HepG2 (cell line): ENCODE data around the gene F7. TPM values are rescaled to one million over a fixed set of nuclear protein-coding genes. Genes with fewer than 3 reads are reported as not detected.

ENCODE experiments used
- BATF2 ChIP-seq: sonication (generic); formaldehyde crosslinking; IDR thresholded peaks from 2 replicates; pipeline ENCODE4 v1.8.0; 2022; ENCODE audit warnings: mild to moderate bottlenecking, missing genetic modification reagents, moderate library complexity
- ERF ChIP-seq: IDR thresholded peaks from 2 replicates; pipeline ENCODE4 v1.6.1; 2018; ENCODE audit warnings: missing biosample characterization, missing genetic modification reagents
- GFI1 ChIP-seq: sonication (generic); formaldehyde crosslinking; IDR thresholded peaks from 2 replicates; pipeline ENCODE4 v1.5.0; 2020; ENCODE audit warnings: missing genetic modification reagents, mild to moderate bottlenecking, borderline replicate concordance
- HCFC1 ChIP-seq: fragments of 150-350 bp; IDR thresholded peaks from 2 replicates; pipeline ENCODE4 v1.6.1; 2014; ENCODE audit warnings: low read depth, low read length
- MED8 ChIP-seq: sonication (generic); formaldehyde crosslinking; IDR thresholded peaks from 2 replicates; pipeline ENCODE4 v1.8.1; 2023; ENCODE audit warnings: mild to moderate bottlenecking, missing genetic modification reagents; ENCODE audit not compliant: insufficient replicate concordance
- MEIS2 ChIP-seq: sonication (generic); formaldehyde crosslinking; IDR thresholded peaks from 2 replicates; pipeline ENCODE4 v1.9.0; 2021; ENCODE audit warnings: mild to moderate bottlenecking, missing genetic modification reagents
- PLRG1 ChIP-seq: fragments of 450-650 bp; conservative IDR thresholded peaks from 2 replicates; pipeline ENCODE4 v1.6.1; 2016
- SSRP1 ChIP-seq: IDR thresholded peaks from 2 replicates; pipeline ENCODE4 v1.6.1; 2016; ENCODE audit warnings: control low read depth
- TFDP1 ChIP-seq: IDR thresholded peaks from 2 replicates; pipeline ENCODE4 v1.6.1; 2016; ENCODE audit warnings: missing compliant biosample characterization, missing genetic modification reagents, borderline replicate concordance
- ZBTB21 ChIP-seq: sonication (generic); formaldehyde crosslinking; IDR thresholded peaks from 2 replicates; pipeline ENCODE4 v1.4.0; 2020; ENCODE audit warnings: missing genetic modification reagents
- ZBTB38 ChIP-seq: sonication (generic); formaldehyde crosslinking; IDR thresholded peaks from 2 replicates; pipeline ENCODE4 v1.5.1; 2020; ENCODE audit warnings: mild to moderate bottlenecking, missing genetic modification reagents
- ZNF224 ChIP-seq: sonication (generic); formaldehyde crosslinking; IDR thresholded peaks from 2 replicates; pipeline ENCODE4 v1.5.0; 2020; ENCODE audit warnings: mild to moderate bottlenecking, missing genetic modification reagents
- ZNF329 ChIP-seq: sonication (generic); formaldehyde crosslinking; IDR thresholded peaks from 2 replicates; pipeline ENCODE4 v1.9.0; 2021; ENCODE audit warnings: low read depth, mild to moderate bottlenecking, missing genetic modification reagents
- ZNF343 ChIP-seq: sonication (generic); formaldehyde crosslinking; IDR thresholded peaks from 2 replicates; pipeline ENCODE4 v1.4.0; 2020; ENCODE audit warnings: mild to moderate bottlenecking, missing genetic modification reagents
- ZNF430 ChIP-seq: sonication (generic); formaldehyde crosslinking; IDR thresholded peaks from 2 replicates; pipeline ENCODE4 v1.9.0; 2021; ENCODE audit warnings: mild to moderate bottlenecking, missing genetic modification reagents
- ZNF550 ChIP-seq: sonication (generic); formaldehyde crosslinking; IDR thresholded peaks from 2 replicates; pipeline ENCODE4 v1.4.0; 2020; ENCODE audit warnings: mild to moderate bottlenecking, missing genetic modification reagents, borderline replicate concordance
- polyA plus RNA-seq, 8 experiments: library from polyadenylated mRNA; depleted of rRNA in 3 of 8; stranded (reverse) in 7 of 8; unstranded in 1 of 8; fragments of >200 nt; fragmentation: Illumina TruSeq in 4 of 8; extraction: Trizol in 4 of 8; gene quantifications; 2 replicates each; pipeline versions ENCODE4 v1.2.1 to v1.2.3, GENCODE V29; 2011 to 2016; ENCODE audit warnings: low read depth in 4 of 8, missing spikeins in 1 of 8, mixed read lengths in 1 of 8; ENCODE audit not compliant: insufficient read depth in 1 of 8
- total RNA-seq, 5 experiments: library from RNA; depleted of rRNA; stranded (reverse); fragments of >200 nt; fragmentation: Illumina TruSeq; extraction: Trizol; gene quantifications; 2 replicates each; pipeline ENCODE4 v1.2.3, GENCODE V29; 2016; ENCODE audit warnings: low read depth in 1 of 5
- TF ChIP-seq, protein P1 (sequence below): sonication (generic); formaldehyde crosslinking; conservative IDR thresholded peaks from 2 replicates; pipeline ENCODE4 v1.4.0; 2020; ENCODE audit warnings: missing genetic modification reagents
- TF ChIP-seq, protein P2 (sequence below): IDR thresholded peaks from 2 replicates; pipeline ENCODE4 v1.6.1; 2018; ENCODE audit warnings: missing genetic modification reagents
- TF ChIP-seq, protein P3 (sequence below): sonication (generic); formaldehyde crosslinking; IDR thresholded peaks from 2 replicates; pipeline ENCODE4; 2020; ENCODE audit warnings: missing genetic modification reagents, mild to moderate bottlenecking, borderline replicate concordance

Gene F7
- total and polyA plus RNA-seq, 2 of the 13 experiments (the other 11 are each of a cell fraction or from before 2014, with no cell fraction given), result 12.6 to 26.5 TPM

DNA sequence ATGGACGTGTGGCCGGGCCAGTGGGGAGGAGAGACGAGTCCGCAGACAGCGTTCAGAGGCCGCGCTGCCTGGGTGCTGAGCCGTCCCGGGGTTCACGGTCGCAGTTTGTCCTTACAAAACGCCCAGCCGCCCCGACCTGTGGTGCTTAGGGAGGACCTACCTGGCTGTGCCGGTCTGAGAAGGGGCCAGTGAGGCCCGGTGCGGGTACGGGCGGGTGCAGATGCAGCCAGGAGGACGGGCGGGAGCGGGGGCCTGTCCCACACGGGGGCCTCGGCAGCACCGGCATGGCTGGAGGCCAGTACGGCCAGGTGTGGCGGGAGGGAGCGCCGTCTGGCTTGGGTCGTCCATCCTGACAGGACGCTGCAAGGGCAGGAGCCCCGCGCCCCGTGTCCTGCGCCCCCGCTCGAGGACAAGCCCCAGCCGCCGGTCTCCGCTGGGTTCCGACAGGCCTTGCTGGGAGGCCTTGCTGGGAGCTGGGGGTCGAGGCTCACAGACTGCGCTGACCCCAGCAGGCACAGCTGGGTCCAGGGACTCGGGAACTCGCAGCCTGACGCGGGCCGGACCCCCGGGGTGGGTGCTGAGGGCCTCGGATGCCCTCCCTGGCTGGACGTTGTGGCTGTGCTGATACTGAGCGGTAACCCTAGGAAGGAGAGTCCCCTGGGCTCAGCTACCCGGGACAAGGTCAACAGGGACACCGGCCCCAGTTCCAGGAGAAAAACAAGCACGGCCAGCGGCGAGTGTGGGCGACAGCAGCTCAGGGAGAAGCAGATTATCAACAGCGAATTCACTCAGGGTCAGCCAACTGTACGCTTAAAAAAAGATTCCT lies 47.6 kb downstream of the F7 start (continued):
- no peak; the same call in 1 of the 2 replicates for TF ChIP-seq TFDP1 (CRISPR knock-in tag)
- TF ChIP-seq PLRG1, result no peak
- TF ChIP-seq, protein P1, sequence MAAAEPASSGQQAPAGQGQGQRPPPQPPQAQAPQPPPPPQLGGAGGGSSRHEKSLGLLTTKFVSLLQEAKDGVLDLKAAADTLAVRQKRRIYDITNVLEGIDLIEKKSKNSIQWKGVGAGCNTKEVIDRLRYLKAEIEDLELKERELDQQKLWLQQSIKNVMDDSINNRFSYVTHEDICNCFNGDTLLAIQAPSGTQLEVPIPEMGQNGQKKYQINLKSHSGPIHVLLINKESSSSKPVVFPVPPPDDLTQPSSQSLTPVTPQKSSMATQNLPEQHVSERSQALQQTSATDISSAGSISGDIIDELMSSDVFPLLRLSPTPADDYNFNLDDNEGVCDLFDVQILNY (CRISPR knock-in tag), result no peak
- peak; percentile 23; the same call in 1 of the 2 replicates for TF ChIP-seq MEIS2
- TF ChIP-seq ZBTB21 (CRISPR knock-in tag), result no peak
- TF ChIP-seq, protein P2, sequence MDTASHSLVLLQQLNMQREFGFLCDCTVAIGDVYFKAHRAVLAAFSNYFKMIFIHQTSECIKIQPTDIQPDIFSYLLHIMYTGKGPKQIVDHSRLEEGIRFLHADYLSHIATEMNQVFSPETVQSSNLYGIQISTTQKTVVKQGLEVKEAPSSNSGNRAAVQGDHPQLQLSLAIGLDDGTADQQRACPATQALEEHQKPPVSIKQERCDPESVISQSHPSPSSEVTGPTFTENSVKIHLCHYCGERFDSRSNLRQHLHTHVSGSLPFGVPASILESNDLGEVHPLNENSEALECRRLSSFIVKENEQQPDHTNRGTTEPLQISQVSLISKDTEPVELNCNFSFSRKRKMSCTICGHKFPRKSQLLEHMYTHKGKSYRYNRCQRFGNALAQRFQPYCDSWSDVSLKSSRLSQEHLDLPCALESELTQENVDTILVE (CRISPR knock-in tag), result no peak
- peak; percentile 83; the same call in 1 of the 2 replicates for TF ChIP-seq ZNF550 (CRISPR knock-in tag)
- no peak for TF ChIP-seq ERF (CRISPR knock-in tag)
- peak; percentile 83 for TF ChIP-seq ZNF329 (CRISPR knock-in tag)
- peak; percentile 50; the same call in 1 of the 2 replicates for TF ChIP-seq BATF2 (CRISPR knock-in tag)
- TF ChIP-seq HCFC1, result no peak
- peak; percentile 46 for TF ChIP-seq MED8 (CRISPR knock-in tag)
- no peak for TF ChIP-seq SSRP1 (CRISPR knock-in tag)
- TF ChIP-seq ZNF430, result peak; percentile 74
- peak; percentile 100 for TF ChIP-seq ZBTB38 (CRISPR knock-in tag)
- TF ChIP-seq ZNF224 (CRISPR knock-in tag), result no peak
- TF ChIP-seq, protein P3, sequence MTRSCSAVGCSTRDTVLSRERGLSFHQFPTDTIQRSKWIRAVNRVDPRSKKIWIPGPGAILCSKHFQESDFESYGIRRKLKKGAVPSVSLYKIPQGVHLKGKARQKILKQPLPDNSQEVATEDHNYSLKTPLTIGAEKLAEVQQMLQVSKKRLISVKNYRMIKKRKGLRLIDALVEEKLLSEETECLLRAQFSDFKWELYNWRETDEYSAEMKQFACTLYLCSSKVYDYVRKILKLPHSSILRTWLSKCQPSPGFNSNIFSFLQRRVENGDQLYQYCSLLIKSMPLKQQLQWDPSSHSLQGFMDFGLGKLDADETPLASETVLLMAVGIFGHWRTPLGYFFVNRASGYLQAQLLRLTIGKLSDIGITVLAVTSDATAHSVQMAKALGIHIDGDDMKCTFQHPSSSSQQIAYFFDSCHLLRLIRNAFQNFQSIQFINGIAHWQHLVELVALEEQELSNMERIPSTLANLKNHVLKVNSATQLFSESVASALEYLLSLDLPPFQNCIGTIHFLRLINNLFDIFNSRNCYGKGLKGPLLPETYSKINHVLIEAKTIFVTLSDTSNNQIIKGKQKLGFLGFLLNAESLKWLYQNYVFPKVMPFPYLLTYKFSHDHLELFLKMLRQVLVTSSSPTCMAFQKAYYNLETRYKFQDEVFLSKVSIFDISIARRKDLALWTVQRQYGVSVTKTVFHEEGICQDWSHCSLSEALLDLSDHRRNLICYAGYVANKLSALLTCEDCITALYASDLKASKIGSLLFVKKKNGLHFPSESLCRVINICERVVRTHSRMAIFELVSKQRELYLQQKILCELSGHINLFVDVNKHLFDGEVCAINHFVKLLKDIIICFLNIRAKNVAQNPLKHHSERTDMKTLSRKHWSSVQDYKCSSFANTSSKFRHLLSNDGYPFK, result peak; percentile 56; the same call in 1 of the 2 replicates
- TF ChIP-seq ZNF343 (CRISPR knock-in tag), result peak; percentile 80; the same call in 1 of the 2 replicates
- no peak; the same call in 1 of the 2 replicates for TF ChIP-seq GFI1 (CRISPR knock-in tag)
